DND-41 (cell line): ENCODE measurements around the gene PSMD14.

Experiments used
- CTCF ChIP-seq: IDR thresholded peaks from 2 replicates; pipeline ENCODE4 v1.5.1; 2012; ENCODE audit warnings: borderline replicate concordance, low read length, moderate library complexity, mild to moderate bottlenecking; ENCODE audit not compliant: poor library complexity, severe bottlenecking; ENCODE audit errors: extremely low read depth
- EZH2 ChIP-seq: IDR thresholded peaks from 3 replicates; pipeline ENCODE4 v1.6.1; 2012; ENCODE audit warnings: borderline replicate concordance, low read depth, mild to moderate bottlenecking, moderate library complexity, low read length, inconsistent platforms; ENCODE audit not compliant: severe bottlenecking

DNA sequence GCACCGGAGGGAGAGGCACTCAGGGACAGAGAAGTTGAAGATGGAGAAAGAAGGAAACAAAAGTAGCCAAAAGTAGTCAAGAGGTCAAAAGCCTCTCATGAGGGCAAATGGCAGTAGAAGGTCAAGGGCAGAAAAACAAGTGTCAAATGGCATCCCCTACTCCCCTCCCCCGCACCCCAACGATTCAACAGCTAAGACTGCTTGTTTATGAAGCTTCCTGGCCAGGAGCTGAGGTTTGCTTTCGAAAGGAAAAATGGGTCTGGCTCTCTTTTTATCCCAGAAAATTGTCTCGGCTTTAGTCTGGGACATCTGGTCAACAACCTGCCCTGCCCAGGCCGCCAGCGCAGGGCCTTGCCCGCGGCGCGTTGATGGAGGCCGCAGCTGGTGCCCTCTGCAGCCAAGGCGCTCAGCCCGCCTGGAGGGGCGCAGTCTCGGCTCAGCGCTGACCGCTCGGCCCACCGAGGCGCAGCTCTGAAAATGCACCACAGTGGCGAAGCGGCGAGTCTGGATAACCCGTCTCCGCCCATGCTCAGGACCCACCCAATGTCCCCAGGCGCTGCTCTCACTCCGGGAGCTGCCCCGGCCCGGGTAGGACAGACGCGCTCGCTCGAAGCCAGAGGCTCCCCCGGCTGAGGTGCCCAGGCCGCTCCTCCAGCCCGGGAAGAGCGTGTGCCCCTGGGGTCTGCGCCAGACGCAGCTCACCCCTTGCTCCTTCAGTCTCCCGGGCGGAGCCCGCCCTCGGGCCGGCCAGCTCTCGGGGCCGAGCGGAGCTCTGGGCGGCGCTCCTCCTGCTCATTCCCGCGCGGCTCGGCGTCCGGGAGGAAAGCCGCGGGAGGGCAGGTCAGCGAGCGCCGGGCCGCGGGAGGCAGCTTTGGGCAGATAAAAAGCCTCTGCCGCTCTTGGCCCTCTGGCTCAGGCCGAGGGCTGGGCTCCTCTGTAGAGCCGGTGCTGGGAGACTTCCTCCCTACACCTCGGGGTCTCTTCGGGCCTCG lies 106.1 kb downstream of the PSMD14 start:
- TF ChIP-seq CTCF: no peak
- no peak for TF ChIP-seq EZH2
